Kidney (tissue), 14 donors: Measurements from ENCODE around the gene LRRC26. TPM values are rescaled to one million over a fixed set of nuclear protein-coding genes. Genes with fewer than 3 reads are reported as not detected.

Source experiments
- DNase-seq, 5 donors: peaks; one replicate each; pipeline ENCODE4 v3.0.0-alpha.2; 2013 to 2020
- FAIRE-seq: peaks from 2 replicates; lab custom pipeline; 2012; peaks lifted over from hg19 to GRCh38; lab: Jason Lieb, UNC
- H3K27ac ChIP-seq, 2 donors: one replicate each; pipeline ENCODE4 v1.7.0; 2013; ENCODE audit warnings: low read depth in 2 of 2, low read length in 2 of 2, inconsistent platforms in 1 of 2
- H3K27me3 ChIP-seq: one replicate; pipeline ENCODE4 v1.7.1; 2013; ENCODE audit warnings: low read length, inconsistent platforms; ENCODE audit not compliant: control insufficient read depth, insufficient read depth
- H3K36me3 ChIP-seq, 3 donors: one replicate each; pipeline versions ENCODE4 v1.7.0 to v1.7.1; 2013; ENCODE audit warnings: low read length in 3 of 3, control low read depth in 1 of 3, inconsistent platforms in 1 of 3; ENCODE audit not compliant: insufficient read depth in 3 of 3, control insufficient read depth in 2 of 3
- H3K4me1 ChIP-seq, 3 donors: one replicate each; pipeline versions ENCODE4 v1.7.0 to v1.7.1; 2013; ENCODE audit warnings: low read length in 3 of 3, inconsistent platforms in 1 of 3, low read depth in 1 of 3; ENCODE audit not compliant: control insufficient read depth in 2 of 3, insufficient read depth in 2 of 3
- H3K4me3 ChIP-seq, 3 donors: one replicate each; pipeline versions ENCODE4 v1.7.0 to v1.8.1; 2013; ENCODE audit warnings: low read length in 3 of 3, control low read depth in 1 of 3, inconsistent platforms in 1 of 3
- H3K9ac ChIP-seq, 3 donors: one replicate each; pipeline versions ENCODE4 v1.7.0 to v1.7.1; 2013; ENCODE audit warnings: low read length in 3 of 3, control low read depth in 1 of 3, inconsistent platforms in 1 of 3
- H3K9me3 ChIP-seq, 3 donors: one replicate each; pipeline versions ENCODE4 v1.7.0 to v1.7.1; 2013; ENCODE audit warnings: low read length in 3 of 3, control low read depth in 1 of 3, inconsistent platforms in 1 of 3; ENCODE audit not compliant: control insufficient read depth in 2 of 3, insufficient read depth in 1 of 3
- CTCF ChIP-seq: IDR thresholded peaks from 3 replicates; pipeline ENCODE4 v1.5.1; 2012; ENCODE audit warnings: mild to moderate bottlenecking, moderate library complexity, borderline replicate concordance; ENCODE audit not compliant: insufficient read depth; ENCODE audit errors: extremely low read depth
- intact Hi-C: fragments of 100-400 bp; cut with DNase I; formaldehyde crosslinking; loops from one replicate; pipeline ENCODE4 v1.11.1; 2022
- polyA plus RNA-seq: library from polyadenylated mRNA; stranded (reverse); fragments of 350-450 nt; fragmentation: Illumina TruSeq; extraction: RNeasy Lipid Tissue Mini Kit (QIAGEN cat#74804); gene quantifications from one replicate; pipeline ENCODE4 v1.2.3, GENCODE V29; 2014; ENCODE audit warnings: low read depth, low replicate concordance; ENCODE audit not compliant: insufficient read depth
- total RNA-seq: library from RNA; stranded (reverse); fragmentation: NEBNext Ultra II Directional; extraction: Animal tissue kit (Norgen Biotek cat#: 25700); gene quantifications from one replicate; pipeline ENCODE4 v1.2.1, GENCODE V29; 2021
- donor health status: control.
- donor health status: control.
- donor health status: control.
- donor health status: control.
- donor health status: control.
- donor health status: DM: yes; HTN: yes; CAD: no.
- donor health status: Normal renal cell carcinoma (clear cell type).

Gene LRRC26
- total and polyA plus RNA-seq, 2 donors from 2014 or later = 0.25 TPM; not detected in 1

GRCh38 chr9:137167277-137167746 lies 2.5 kb downstream of the LRRC26 start:
- H3K36me3 ChIP-seq = no peaks in the 10 kb centered on the region
- H3K4me3 ChIP-seq = no peak overlapping the region
- intact Hi-C loops = no loop called here
- no peak for TF ChIP-seq CTCF
- DNase-seq (no peak), FAIRE-seq (no peak)
- no peak overlapping the region for H3K9ac ChIP-seq
- H3K27ac ChIP-seq = no peak overlapping the region
- H3K27me3 ChIP-seq = peaks cover 27% of the 10 kb centered on the region
- H3K9me3 ChIP-seq = no peaks in the 10 kb centered on the region
- peaks cover 0 to 14% (median 0%) of the 10 kb centered on the region in 3 donors for H3K4me1 ChIP-seq

GRCh38 chr9:137166380-137167229 lies 3.2 kb downstream of the LRRC26 start:
- Histone ChIP-seq H3K4me3 (no peak overlapping the region), H3K9me3 (no peaks in the 10 kb centered on the region), H3K27me3 (peaks cover 28% of the 10 kb centered on the region), H3K36me3 (no peaks in the 10 kb centered on the region), H3K4me1 (peaks cover 0 to 14% (median 0%) of the 10 kb centered on the region in 3 donors), H3K9ac (no peak overlapping the region), H3K27ac (no peak overlapping the region)
- FAIRE-seq (no peak), DNase-seq (no peak)
- intact Hi-C loops = no loop called here
- no peak for TF ChIP-seq CTCF

- Histone ChIP-seq H3K27ac (no peak overlapping the region), H3K9me3 (no peaks in the 10 kb centered on the region), H3K9ac (no peak overlapping the region), H3K27me3 (peaks cover 28% of the 10 kb centered on the region), H3K4me1 (peaks cover 0 to 14% (median 0%) of the 10 kb centered on the region in 3 donors), H3K4me3 (no peak overlapping the region), H3K36me3 (no peaks in the 10 kb centered on the region)
- DNase-seq (no peak), FAIRE-seq (no peak)
- TF ChIP-seq CTCF = no peak
- intact Hi-C loops = no loop called here
Observed at GRCh38 chr9:137165250-137165836, 4.5 kb downstream of the LRRC26 start.
